HG03571 (cell line): ENCODE data around the gene CAMTA1.

Experiments
- ATAC-seq: cut with Tn5 transposase; IDR thresholded peaks from one replicate; pipeline ENCODE4 v1.9.1; 2021; ENCODE audit not compliant: unreplicated experiment

The CAMTA1 gene

DNA sequence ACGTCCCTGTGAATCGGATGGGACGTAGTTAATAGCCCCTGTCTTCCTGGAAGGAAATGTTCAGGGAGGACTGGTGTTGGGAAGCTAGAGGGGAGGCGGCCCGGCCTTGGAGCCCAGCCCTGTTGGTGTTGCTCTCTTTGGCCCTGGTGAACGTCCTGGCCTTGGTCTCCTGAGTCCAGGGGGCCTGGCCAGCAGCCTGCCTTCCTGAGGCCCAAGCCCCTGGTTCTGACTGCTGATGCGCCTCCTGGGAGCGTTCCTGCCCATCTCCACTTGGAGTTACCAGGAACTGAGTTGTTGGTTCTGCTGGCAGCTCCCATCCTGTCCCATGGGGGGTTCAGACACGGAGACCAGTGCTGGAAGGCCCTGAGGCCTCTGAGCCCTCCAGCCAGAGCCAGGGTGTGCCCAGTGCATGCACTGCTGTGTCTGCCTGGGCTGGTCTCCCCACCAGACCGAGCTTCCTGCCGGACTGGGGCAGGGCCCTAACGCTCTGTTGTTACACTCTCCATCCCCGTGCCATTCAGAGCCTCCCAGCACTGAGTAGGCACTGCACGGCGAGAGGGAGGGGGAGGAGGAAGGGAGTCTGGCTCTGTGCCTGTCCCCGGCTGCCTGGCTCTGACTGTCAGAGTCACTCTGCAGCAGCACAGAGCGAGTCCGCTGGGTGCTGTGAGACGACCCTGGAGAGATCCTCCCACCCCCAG, 603.4 kb downstream of the CAMTA1 start:
- ATAC-seq, result no peak

DNA sequence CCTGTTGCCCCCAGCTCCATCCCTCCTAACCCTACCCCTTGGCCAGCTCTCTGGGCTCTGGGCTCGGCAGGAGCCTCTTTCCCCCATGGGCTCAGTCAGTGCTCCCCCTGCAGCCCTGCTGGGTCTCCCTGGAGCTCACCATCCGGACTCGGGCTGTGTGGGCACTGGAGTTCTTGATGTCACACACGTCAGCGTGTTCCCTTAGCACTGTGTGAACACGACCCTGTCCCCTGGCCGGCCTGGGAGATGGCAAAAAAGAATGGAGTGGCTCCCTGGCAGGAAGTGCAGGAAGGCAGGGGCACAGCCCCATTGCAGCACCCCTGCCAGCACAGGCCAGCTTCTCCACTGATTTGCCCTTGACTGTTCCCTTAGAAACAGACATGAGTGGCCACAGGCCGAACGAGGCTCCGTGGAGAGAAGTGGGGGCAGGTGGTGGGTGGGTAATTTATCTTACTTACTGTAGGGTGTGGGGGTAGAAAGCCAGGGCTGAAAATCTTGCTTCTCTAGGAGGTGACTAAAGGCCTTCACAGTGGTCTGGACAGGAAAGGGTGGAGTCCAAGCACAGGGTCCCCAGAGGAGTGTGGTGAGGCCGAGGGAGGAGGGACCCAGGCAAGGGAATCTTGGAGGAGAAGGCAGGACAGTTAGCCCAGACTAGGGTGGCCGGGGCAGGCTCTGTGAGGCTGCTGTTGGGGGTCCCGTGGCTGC, 604.1 kb downstream of the CAMTA1 start:
- ATAC-seq, result no peak

DNA sequence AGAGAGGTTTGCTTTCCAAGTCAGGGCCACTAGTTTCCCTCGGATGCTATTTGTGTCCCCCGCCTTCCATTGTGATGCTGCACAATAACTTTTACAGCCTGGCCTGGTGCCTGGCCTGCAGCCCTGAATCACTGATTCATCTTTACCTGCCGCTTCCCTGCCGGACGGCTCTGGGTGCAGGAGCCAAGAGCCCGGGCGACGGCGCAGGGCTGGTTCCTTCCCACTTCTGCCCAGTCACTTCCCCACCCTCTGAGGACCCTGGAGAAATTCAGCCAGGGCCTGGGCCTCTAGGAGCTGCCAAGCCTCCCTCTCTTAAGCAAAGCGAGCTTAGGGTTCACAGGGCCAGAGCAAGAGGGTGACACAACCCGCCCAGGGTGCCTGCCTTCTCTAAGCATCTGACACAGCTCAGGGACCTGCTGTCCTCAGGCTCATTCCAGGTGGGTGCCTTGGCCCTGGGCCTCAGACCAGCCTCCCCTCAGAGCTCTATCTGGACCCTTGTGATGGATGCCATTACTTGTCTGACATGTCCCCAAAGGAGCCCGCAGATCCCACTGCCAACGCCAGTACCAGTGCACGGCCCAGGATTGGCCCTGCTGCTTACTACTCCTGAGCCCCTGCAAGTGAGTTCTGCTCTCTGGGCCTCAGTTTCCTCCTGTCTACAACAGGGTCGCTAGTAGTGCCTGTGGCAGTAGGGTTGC, 604.8 kb downstream of the CAMTA1 start:
- ATAC-seq, result no peak

DNA sequence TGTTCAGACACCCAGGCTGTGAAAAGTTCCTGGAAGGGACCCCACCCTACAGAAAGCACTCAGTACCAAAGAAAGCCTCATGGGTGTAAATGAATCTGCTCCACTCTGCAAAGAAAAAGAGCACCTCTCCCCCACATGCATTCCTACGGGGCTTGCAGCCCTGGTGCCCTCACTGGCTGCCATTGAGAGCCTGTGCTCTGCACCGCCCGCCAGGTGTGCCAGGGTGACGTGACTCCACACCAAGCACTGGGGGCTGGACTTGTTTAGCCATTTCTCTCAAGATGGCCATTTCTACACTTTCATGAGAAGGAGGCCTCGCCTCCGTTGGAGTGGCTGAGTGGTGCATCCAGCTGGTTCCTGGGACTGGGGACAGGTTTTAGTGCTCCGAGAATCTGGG, 605.3 kb downstream of the CAMTA1 start:
- no peak for ATAC-seq

DNA sequence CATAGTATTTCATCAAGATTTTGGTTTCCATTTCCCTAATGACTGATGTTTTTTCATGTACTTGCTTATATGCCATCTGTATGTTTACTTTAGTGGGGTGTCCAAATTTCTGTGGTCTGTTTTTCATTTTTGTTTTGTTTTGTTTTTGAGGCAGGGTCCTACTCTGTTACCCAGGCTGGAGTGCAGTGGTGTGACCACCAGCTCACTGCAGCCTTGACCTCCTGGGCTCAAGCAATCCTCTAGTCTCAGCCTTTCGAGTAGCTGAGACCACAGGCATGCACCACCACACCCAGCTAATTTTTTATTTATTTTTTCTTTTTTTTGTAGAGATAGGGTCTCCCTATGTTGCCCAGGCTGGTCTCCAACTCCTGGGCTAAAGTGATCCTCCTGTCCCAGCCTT, 607.9 kb downstream of the CAMTA1 start:
- ATAC-seq, result no peak

DNA sequence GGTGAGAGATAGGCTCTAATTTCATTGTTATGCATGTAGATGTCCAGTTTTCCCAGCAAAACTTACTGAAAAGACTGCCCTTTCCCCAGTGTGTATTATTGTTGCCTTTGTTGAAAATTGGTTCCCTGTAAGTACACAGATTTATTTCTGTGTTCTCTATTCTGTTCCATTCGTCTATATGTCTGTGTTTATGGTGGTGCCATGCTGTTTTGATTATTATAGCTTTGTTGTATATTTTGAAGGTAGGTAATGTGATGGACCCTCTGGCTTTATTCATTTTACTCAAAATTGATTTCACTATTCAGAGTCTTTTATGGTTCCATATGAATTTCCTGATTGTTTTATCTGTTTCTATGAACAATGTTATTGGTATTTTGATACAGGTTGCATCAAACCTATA, 610.0 kb downstream of the CAMTA1 start:
- no peak for ATAC-seq

DNA sequence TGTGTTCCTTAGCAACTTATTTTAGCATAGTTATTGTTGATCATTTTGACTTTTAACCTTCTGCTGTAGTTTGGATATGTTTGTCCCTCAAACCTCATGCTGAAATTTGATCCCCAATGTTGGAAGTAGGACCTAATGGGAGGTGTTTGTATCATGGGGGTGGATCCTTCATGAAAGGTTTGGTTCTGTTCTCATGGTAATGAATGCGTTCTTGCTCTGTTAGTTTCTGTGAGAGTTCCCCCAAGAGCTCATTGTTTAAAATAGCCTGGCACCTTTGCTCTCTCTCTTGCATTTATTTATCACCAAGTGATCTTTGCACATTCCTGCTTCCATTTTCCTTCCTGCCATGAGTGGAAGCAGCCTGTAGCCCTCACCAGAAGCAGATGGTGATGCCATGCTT, 613.7 kb downstream of the CAMTA1 start:
- ATAC-seq, result no peak

DNA sequence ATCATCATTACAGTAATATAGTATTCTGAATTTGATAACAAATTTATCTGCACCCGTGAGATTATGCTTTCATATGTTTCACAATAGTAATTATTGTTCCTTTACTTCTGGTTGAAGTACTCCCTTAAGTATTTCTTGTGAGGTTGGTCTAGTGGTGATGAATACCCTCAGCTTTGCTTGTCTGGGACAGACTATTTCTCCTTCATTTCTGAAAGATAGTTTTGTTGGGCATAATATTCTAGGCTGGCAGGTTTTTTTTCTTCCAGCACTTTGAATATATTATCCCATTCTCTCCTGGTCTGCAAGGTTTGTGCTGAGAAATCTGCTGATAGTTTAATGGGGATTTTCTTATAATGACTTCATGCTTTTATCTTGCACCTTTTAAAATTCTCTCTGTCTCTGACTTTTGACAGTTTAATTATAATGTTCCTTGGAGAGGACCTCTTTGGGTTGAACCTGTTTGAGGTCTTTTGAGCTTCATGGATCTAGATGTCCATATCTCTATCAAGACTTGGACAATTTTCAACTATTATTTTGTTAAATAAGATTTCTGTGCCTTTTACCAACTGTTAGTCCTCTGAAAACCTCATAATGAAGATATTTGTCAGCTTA, 614.4 kb downstream of the CAMTA1 start:
- ATAC-seq, result no peak

DNA sequence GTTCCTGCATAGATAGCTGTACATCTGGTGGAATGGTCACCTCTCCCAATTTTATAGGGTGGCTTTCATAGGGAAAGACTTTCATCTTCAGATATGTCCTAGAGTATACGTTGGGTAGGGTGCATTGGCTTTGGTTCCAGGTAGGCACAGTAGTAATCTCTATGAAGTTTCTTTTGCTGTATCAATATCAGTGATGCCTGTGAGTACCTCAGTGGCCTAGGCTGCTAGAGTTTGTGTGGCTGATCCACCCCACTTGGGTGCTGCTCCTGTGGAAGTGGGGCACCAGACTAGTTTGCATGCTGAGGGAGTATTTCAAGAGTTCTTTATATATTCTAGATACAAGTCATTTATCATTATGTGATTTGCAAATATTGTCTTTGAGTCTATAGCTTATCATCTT, 615.3 kb downstream of the CAMTA1 start:
- ATAC-seq, result no peak

DNA sequence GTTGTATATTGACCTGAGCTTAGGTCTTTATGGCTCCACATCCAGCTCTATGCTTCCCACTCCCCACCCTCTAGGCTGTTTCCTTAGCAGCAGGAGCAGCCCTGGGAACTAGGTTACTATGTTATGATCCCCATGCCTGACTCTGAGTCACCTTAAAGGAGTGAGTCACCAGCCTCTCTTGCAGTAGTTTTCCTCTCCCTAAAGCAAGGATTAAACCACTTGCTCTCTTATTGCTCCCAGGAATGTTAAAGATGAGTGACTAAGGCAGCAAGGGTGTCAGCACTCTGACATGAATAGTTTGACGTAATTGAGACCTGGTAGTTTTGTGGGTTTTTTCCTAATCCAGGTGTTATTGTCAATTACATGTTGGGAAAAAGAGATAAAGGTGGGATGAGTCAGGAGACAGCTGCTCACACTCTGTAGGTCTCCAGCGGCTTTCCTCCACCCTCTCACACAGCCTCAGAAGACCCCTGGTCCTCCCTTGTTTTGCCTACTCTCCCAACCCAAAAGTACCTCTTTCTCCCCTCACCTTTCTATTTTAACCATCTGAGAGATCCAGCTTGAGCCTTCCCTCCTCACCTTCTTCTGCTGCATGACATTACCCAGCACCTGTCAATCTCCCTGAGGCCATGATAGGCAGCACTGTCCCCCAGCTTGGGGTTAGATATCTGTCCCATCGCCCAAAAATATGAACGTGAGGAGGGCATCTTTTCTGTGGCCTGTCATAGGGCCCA, 616.7 kb downstream of the CAMTA1 start:
- no peak for ATAC-seq

DNA sequence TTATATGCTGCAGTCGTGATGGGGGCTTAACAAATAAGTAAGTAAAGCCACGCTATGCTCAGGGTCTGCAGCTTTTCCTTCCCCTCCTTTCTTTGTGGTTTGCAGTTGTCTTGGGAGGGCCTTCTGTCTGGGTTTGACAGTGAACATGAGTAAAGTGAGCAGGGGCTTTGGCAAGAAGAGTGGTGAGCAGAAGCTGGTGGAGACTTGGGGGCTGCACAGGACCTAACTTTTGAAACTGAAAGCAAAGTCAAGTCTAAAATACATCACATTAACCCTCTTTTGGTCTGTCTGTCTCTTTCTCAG, 617.2 kb downstream of the CAMTA1 start:
- no peak for ATAC-seq

DNA sequence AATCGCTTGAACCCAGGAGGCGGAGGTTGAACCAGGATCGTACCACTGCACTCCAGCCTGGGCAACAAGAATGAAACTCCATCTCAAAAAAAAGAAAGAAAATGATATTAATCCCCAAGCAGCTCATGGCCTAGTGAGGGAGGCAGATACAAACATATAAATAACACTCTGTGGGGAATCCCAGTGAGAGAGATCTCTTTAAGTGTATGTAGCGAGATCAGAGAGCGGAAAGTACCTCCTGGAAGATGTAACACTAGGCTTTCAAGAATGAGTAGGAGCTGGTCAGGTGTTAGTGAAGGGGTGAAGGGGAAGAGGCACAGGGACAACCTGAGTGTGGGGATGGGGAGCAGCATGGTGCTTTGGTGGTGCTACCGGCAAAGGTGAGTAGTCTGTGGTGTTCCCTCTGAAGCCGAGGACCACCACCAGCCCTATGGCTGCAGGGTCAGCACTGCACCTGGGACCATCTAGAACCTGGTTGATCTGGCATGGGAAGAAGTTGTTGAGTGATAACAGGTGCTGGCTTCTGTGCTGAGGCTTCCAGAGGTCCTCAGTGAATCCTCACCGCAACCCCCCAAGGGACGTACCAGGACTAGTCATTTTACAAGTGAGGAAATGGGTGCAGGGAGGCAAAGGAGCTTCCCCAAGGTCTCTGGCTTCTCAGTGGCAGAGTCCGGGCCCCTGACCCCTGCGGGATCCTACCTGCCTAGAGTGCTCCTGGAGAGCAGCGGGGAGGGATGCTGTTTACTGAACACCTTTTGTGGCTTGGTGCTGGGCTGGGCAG, 618.2 kb downstream of the CAMTA1 start:
- ATAC-seq, result no peak

DNA sequence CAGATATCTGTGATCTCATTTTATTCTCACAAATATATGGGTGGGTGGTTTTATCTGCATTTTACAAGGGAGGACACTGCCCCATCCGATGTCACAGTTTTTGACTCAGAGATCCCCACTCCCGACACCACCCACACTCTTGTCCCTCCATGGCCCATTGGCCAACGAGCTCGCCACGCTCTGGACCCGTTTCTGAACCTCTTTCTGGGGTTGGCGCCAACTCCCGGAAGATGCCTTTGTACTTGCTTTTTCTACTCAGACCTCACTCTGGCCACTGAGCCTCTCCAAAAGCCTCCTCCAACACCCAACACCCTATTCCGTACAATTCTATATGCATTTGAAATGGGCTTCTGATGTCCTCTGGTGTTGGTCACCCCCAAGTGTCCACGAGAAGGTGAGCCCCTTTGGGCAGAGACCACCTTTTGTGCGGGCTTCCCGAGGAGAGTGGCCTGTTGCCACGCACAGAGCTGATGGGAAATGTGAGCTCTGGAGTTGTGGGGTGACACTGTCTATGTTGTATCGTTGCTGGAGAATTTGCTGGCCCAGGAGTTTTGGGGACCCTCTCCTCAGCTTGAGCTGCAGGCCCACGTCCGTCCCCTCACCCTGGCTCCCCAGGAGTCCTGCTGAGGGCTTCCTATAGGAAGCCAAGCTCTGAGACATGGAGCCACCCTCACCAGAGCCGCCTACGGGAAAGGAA, 618.9 kb downstream of the CAMTA1 start:
- no peak for ATAC-seq

DNA sequence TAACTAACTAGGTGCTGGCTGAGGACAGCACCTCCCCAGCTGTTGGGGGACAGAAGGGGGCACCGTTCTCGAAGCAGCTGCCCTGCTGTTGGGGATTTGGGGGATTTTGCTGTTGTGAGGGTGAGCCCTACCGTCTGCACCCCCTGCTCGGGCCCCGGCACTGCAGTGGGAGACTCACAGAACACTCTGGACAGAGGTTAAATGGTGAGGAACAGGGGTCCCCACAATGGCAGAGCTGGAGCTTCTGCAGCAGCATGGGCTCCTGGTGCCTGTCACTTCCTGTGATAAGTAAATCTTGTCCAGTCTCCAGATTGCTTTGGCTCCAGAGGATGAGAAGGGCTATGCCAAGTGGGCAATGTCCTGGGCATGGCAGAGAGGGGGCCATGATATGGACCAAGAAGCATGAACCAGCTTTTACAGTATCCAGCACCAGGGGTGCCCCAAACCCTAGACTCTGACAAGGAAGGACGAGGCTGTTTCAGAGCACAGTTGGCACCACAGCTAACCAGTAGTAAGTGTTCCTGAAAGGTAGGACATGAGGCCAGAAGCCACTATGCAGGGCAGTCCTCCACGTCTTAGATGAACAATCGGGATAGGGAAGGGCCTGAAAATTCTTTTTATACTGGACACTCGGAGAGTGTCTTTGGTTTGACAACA, 620.7 kb downstream of the CAMTA1 start:
- ATAC-seq, result no peak

DNA sequence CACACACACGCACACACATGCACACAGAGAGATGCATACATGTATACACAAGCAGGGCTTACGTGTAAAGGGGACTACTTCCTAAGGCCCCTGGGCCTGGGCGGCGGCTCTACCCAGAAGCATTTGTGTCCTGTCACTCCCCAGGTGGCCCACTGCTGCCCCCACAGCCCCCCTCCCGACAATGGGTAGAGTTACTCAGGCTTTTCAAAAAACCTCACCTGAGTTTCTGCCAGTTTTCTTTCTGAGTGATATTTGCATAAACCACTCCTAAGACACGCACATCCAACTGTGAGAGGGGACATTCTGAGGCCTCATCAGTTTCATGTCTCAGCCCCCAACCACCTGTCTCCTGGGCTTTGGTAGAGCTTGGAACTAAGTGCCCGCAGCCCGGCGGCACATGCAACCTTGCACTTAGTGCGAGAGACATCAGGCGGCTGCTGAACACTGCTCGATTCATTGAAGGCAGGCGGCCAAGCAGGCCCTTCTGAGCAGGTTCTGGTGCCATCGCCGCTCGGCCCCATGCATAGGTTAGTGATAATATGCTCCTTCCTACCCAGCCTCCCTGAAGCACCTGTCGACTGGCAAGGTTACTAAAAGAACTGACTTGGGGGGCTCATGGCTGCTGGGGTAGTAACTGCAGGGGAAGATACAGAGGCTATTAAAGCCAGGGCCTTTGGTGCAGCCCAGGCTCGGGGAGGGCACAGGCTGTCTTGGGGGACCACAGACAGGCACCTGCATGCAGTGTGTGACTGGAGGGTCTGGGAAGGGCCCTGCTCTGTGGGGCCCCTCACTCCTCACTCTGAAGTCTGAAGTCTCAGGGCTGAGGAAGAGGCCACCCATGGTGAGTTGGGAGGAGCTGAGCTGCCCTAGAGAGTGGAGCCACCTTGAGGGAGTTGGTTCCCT, 621.6 kb downstream of the CAMTA1 start:
- no peak for ATAC-seq

DNA sequence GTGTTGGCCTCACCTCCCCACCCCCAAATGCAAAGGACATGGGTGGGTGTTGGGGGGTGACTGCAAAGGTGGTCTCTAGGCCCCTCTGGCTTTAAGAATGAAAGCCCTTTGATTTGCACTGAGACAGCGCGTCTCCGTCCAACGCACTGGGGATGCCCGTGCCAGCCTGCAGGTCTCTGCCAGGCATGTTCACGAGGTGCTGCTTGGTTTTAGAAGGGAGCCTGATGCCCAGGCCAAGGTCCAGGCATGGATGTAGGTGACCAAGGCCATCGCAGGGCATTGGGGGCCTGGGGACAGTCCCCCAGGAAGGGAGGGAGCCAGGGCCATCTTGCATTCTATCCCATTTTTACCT, 622.3 kb downstream of the CAMTA1 start:
- no peak for ATAC-seq

DNA sequence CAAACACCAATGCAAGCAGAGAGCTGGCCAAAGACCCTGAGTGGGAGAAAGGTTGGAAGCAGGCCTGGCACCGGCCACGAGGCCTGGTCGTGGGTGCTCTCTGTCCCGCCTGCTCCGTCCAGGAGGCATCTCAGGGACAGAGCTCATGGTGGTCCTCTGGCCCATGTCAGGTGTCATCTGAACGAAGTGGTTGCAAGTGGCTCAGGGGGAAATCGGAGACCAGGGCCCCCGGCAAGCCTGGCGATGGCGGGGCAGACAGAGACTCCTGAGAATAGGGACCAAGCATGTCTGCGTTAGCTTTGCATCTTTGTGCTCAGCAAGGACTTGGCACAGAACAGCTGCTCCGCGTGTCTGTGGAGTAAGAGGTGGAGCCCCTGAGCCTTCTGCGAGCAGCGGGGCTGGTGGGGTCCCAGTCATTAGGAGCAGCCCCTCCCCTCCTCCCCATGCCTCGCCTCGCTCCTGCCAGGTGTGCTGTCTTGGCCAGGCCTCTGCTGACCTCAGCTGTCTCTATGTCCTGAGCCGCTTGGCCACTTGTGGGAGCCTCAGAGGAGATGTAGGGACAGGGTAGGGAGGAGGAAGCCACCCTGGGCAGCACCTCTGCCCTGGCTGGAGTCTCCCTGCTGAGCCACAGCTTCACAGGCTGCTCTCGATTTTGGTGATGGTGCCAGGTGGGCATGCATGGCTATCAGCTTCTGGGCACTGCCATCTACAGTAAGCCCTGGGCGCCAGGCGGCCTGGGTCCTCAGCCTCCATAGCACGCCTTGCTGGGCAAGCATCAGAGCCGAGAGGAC, 622.9 kb downstream of the CAMTA1 start:
- ATAC-seq, result no peak

DNA sequence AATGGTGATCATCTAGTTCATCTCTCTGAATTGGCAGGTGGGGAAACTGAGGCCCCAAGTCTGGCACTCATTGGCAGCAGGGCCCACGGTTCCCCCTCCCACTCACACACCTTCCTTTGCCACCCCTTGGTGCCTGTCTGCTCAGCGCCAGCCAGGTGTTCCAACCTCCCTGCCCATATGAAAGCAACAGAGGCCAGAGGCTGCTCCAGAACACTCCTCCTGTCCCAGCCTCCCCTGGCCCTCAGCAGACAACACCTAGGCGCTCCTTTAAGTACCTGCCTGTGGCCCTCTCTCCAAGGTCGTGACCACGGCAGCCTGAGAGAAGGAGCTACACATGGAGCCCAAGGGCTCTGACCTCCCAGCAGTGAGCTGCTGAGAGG, 623.5 kb downstream of the CAMTA1 start:
- ATAC-seq, result no peak
